Cardiac septum (tissue), 1 donor: ENCODE data around the gene TDRD12. TPM values are rescaled to one million over a fixed set of nuclear protein-coding genes. Genes with fewer than 3 reads are reported as not detected.
"Not testable (repeated sequence)": the region's sequence is repeated elsewhere in the genome, so short reads cannot be mapped to it uniquely, and the experiment has no call there.

Experiments used
- DNase-seq: peaks from one replicate; pipeline ENCODE4 v3.0.0-alpha.2; 2020; ENCODE audit warnings: low spot score
- intact Hi-C: fragments of 100-400 bp; cut with DNase I; formaldehyde crosslinking; loops from one replicate; pipeline ENCODE4 v1.14.0; 2022
- total RNA-seq: library from RNA; stranded (reverse); fragmentation: NEBNext Ultra II Directional; extraction: Animal tissue kit (Norgen Biotek cat#: 25700); gene quantifications from one replicate; pipeline ENCODE4 v1.2.1, GENCODE V29; 2021
- donor health status: DM: no; HTN: no; CAD: no.

Gene TDRD12
- total RNA-seq, 1 donor from 2014 or later: 0.16 TPM

DNA sequence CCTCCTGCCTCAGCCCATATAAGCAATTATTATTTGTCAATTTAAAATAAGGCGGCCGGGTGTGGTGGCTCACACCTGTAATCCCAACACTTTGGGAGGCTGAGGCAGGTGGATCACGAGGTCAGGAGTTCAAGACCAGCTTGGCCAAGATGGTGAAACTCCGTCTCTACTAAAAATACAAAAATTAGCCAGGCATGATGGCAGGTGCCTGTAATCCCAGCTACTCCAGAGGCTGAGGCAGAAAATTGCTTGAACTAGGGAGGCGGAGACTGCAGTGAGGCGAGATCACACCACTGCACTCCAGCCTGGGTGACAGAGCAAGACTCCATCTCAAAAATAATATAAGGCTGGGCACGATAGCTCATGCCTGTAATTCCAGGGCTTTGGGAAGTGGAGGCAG, 137.3 kb downstream of the TDRD12 start:
- intact Hi-C loops, DNase-seq: not testable (repeated sequence)

DNA sequence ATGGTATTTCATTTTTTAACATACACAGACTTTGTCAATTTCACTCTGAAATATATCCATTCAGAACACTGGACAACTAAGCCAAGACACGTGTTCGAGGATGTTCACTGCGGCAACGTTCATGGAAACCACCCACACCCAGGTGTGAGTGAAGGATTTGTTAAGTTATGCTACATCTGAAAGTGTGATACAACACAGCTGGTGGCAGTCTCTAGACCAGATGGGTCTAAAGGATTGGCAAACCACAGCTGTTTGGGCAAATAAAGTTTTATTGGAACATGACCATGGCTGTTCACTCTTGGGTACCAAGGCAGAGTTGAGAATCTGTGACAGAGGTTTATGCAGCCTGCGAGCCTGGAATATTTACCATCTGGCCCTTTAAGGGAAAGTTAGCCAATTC, 138.0 kb downstream of the TDRD12 start:
- intact Hi-C loops: no loop called here
- DNase-seq: no peak

DNA sequence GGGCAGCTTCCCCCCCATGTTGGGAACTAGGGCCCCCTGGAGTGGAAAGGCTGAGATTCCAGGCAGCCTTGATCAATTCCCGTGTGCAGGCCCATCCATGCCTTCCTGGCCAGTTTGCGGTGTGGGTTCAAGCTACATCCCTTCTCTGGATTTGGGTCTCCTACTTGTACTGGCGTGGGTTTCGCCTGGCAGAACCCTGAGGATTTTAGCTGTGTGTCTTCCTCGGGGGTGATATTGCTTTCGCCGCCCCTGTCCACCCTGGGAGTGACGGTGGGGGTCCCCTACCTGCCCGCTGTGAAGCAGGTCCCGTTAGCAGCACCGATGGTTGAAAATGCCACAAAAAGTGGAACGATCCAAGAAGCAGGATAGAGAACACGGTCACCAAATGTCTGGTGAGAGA, 138.6 kb downstream of the TDRD12 start:
- intact Hi-C loops: no loop called here
- DNase-seq: no peak

DNA sequence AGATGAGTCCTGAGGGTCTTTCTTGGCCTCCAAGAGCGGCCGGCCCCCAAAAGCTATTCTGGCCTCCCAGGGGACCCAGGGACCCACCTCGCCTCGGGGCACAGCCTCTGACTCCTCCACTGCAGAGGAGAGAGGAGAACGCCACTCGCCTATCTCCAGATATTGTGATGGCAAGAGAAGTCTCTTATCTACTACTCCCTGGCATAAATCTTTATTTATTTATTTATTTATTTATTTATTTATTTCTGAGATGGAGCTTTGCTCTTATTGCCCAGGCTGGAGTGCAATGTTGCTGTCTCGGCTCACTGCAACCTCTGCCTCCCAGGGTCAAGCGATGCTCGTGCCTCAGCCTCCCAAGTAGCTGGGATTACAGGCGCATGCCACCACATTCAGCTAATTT, 139.0 kb downstream of the TDRD12 start:
- no peak for DNase-seq
- intact Hi-C loops: no loop called here

DNA sequence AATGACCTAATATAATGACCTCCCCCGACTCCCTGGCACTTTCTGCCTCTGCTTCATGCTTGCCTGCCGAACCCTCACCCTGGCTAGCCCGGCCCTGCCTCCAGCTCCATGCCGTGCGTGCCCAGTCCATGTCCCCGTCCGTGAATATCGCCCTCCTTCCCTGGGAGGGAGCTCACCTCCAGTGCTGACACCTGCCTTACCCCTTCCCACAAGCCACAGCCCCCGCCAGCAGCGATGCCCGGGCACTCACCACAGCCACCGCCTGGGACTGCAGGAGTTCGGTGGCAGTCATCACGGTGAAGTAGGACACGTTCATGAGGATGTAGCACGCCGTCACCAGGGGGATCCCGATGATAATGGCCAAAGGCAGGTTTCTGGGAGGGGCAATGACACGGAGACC, 140.0 kb downstream of the TDRD12 start:
- no peak for DNase-seq
- intact Hi-C loops: no loop called here

GRCh38 chr19:32861596-32861995, 142.0 kb downstream of the TDRD12 start:
- DNase-seq: no peak
- intact Hi-C loops: no loop called here

GRCh38 chr19:32862173-32862572, 142.6 kb downstream of the TDRD12 start:
- intact Hi-C loops: no loop called here
- DNase-seq: no peak

DNA sequence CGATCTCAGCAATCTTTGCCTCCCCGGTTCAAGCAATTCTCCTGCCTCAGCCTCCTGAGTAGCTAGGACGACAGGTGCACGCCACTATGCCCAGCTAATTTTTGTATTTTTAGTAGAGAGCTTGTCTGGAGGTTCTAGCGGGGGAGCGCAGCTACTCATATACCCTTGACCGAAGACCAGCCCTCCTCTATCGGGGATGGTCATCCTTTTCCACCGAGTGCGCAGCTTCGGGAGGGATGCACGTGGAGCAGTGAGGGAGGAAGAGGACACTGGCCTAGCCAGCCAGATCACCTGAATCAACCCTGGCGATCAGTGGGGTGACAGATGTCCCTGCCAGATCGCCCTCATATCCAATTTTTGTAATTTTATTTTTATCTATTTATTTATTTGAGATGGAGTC, 143.2 kb downstream of the TDRD12 start:
- intact Hi-C loops: no loop called here
- DNase-seq: no peak

DNA sequence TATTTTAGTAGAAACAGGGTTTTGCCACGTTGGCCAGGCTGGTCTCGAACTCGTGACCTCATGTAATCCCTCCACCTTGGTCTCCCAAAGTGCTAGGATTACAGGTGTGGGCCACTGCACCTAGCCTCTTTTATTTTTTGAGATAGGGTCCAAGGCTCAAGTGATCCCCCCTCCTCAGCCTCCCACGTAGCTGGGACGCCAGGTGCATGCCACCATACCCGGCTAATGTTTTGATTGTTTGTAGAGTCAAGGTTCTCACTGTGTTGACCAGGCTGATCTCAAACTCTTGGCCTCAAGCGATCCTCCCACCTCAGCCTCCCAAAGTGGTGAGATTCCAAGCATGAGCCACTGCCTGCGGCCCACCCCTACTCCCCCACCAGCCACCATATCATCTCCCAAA, 143.7 kb downstream of the TDRD12 start:
- intact Hi-C loops: no loop called here
- no peak for DNase-seq

DNA sequence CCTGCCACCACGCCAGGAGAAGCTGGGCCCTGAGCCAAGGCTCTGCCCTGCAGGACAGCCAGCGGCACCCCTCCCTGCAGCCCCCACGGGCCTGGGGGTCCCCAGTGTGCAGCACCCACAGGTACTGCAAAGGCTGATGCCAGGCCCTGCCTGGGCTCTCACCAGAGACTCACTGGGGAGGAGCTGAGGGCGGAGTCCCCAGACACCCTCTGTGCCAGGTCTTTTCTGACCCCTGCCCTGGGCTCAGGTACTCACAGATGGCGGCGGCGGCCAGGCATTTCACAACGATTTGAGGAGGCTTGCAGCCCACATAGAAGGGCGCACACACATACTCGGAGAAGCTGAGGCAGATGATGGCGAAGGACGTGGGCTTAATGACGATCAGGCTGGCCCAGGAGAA, 144.3 kb downstream of the TDRD12 start:
- intact Hi-C loops: no loop called here
- DNase-seq: no peak

DNA sequence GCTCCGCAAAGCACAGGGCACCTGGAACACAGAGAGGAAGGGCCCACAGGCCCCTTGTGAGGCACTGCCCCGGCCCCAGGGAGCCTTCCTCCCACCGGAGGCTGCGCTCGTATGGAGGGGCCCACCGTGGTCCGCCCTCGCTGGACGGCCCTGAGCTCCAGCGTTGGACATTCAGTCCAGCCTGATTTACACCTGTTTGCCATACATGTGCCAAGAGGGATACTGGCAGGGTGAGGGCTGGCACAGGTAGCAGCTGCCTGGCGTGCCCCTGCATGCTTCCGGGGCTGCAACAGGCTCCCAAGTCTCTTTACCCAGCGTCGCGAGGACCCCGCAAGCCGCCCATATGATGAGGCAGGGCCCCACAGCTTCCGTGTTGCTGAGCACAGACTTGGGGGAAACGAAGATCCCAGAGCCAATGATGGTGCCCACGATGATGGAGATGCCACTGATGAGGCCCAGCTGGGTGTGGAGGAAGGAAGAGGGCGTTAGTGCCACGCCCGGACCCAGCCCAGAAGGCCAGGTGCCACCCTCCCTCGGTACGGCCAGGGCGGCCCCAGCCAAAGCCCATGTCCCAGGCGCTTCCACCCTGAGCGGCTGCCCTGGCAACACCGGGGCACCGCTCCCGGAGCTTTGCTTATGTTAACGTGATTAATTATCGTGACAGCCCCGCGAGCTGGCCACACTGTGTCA, 144.9 kb downstream of the TDRD12 start:
- intact Hi-C loops: no loop called here
- DNase-seq: no peak

GRCh38 chr19:32865326-32865725, 145.8 kb downstream of the TDRD12 start:
- no peak for DNase-seq
- intact Hi-C loops: no loop called here

DNA sequence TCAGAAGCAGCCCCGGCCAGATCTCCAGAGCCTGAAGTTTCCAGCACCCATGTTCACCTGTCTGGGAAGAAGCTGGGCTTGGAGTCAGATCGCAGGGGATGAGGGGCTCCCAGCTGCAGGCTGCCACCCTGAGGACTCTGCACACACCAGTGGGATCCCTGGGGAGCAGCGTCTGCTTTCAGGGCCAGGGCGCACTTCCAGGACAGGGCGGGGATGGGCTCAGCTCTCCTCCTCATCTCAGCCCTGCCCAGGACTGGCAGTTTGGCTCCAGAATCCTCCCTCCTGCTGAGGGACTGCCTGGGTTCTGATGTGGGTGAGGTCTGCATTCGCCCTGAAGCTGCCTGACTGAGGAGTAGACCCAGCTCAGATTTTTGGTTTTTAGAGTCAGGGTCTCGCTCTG, 146.5 kb downstream of the TDRD12 start:
- intact Hi-C loops: no loop called here
- DNase-seq: no peak

- DNase-seq: no peak
- intact Hi-C loops: no loop called here
Observed at GRCh38 chr19:32866564-32867265, 147.1 kb downstream of the TDRD12 start.

DNA sequence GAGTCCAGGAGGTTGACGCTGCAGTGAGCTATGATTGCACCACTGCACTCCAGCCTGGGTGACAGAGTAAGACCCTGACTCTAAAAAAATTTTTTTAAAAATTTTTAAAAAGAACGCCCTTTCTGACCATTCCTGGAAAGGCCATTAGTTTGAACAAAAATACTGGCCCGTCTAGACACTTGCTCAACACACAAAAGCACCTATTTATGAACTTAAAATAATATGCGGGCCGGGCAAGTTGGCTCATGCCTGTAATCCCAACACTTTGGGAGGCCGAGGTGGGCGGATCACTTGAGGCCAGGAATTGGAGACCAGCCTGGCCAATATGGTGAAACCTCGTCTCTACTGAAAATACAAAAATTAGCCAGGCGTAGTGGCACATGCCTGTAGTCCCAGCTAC, 147.9 kb downstream of the TDRD12 start:
- intact Hi-C loops, DNase-seq: not testable (repeated sequence)

DNA sequence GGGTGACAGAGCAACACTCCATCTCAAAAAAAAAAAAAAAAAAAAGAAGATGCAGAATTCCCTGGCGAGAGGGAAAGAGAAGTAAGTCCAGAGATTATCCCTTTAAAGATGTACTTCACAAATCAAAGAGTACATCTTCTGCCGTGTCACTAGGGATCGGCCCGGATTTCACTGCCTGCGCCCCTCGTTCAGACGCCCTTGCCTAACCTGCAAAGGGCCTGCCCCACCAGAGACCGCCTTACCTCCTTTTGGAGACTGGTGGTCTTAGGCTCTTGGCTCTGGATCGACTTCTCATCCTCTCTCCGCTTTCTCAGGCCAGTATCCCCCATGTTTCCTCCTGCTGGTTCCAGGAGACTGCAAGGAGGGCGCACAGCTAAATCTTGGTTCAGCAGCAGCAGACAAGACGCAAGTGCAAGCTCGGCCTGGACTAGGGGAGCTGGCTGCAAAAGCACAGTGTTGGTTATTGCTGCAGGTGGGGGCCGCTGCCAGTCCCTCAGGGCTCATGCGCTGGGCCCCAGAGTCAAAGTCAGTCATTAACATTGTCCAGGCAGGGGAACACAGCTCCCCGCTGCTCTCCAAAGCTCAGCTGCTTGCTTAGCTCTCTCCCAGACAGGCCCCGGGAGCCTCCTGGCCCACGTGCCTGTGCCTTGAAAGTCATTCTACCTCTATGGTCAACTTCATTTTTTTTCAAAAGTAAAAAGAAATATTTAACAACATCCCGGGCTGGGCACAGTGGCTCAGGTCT, 148.8 kb downstream of the TDRD12 start:
- DNase-seq: no peak
- intact Hi-C loops: no loop called here

DNA sequence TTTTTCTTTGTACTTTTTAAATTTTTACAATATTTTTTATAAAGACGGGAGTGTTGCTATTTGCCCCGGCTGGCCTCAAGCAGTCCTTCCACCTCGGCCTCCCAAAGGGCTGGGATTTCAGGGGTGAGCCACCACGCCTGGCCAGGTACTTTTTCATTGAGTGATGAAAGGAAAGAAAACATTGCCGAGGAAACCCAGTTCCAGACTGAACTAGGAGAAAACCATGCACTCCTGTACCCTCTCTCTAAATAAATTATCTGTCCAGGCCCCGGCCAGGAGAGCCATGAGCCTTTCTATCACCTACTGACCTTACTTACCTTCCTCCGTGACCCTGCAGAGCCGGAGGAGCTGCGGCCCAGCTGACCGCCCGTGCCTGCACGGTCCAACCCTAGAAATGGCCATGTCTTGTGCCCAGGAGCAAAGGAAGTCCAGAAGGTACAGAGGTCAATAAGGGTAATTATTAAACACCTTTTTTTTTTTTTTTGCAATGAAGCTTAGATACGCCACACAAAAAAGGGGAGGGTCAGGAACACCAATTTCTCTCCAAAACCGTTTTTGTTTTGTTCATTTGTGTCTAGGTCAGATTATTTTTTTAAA, 149.9 kb downstream of the TDRD12 start, which contains the start of gene SLC7A9:
TSS of gene SLC7A9 (minus strand) at position 399 of the 597 bp plus-strand sequence. CDS start 1,233 bp downstream, outside the sequence.
- intact Hi-C loops: no loop called here
- DNase-seq: no peak

DNA sequence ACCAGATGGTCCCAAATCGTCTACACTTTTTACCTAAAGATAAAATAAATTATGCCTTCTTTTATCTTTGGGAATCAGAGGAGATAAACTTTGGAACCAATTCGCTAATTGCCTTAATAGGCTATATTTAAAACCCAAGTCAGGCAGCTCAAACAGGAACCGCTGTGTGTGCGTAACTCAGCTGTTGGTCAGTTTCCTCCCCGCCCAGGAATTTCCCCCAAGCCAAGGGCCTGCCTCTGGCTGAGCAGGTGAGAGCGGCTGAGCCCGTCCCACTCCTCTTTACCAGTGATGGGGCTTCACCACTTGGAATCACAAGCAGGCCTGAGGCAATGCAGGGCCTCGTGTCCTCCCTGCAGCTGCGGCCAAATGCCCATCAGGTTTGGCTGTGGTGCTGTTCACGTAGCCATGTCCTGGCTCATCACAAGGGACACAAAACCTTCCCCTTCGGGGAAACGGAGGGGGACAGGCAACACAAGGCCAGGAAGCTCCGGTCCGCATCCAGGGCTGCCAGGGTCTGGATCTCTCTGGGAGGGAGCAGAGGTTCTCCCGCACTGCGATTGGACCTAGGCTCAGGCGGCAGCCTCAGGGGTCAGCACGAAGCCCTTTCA, 150.5 kb downstream of the TDRD12 start:
- intact Hi-C loops: no loop called here
- DNase-seq: no peak

GRCh38 chr19:32870981-32871451, 151.4 kb downstream of the TDRD12 start:
- intact Hi-C loops: no loop called here
- DNase-seq: no peak

GRCh38 chr19:32872391-32872790, 152.8 kb downstream of the TDRD12 start:
- no peak for DNase-seq
- intact Hi-C loops: no loop called here
